Activated CD4-positive, alpha-beta T cell treated with anti-CD3 and anti-CD28 coated beads, Interleukin-2, amount 10 ng/mL, durations not matched to agents 24 days and 14 days (primary cell): ENCODE measurements around the gene CAPN8. TPM values are rescaled to one million over a fixed set of nuclear protein-coding genes. Genes with fewer than 3 reads are reported as not detected.
A peak's percentile ranks its signal among the peaks of the same experiment; 100 is the strongest.

Experiments used
- DNase-seq: peaks from one replicate; pipeline ENCODE4 v3.0.0; 2022
- H3K27ac Mint-ChIP-seq: one replicate; pipeline ENCODE4 v1.8.0; 2022; ENCODE audit warnings: mild to moderate bottlenecking, mixed read lengths
- H3K27me3 Mint-ChIP-seq: one replicate; pipeline ENCODE4 v1.8.0; 2022; ENCODE audit warnings: mixed read lengths
- H3K36me3 Mint-ChIP-seq: one replicate; pipeline ENCODE4 v1.8.0; 2022; ENCODE audit warnings: low read depth, mild to moderate bottlenecking, mixed read lengths
- H3K4me1 Mint-ChIP-seq: one replicate; pipeline ENCODE4 v1.8.0; 2021; ENCODE audit warnings: mixed read lengths
- H3K4me3 Mint-ChIP-seq: one replicate; pipeline ENCODE4 v1.8.0; 2022; ENCODE audit warnings: mild to moderate bottlenecking, moderate library complexity, mixed read lengths
- H3K9me3 Mint-ChIP-seq: one replicate; pipeline ENCODE4 v1.8.0; 2021; ENCODE audit warnings: mixed read lengths
- intact Hi-C: fragments of 100-400 bp; cut with micrococcal nuclease; formaldehyde crosslinking; loops from one replicate; pipeline ENCODE4 v1.15.1; 2023
- total RNA-seq: library from RNA; stranded (reverse); gene quantifications from 2 replicates; pipeline ENCODE4 v1.2.3, GENCODE V29; 2022

CAPN8 gene
- total RNA-seq, 1 donor from 2014 or later: not detected

DNA sequence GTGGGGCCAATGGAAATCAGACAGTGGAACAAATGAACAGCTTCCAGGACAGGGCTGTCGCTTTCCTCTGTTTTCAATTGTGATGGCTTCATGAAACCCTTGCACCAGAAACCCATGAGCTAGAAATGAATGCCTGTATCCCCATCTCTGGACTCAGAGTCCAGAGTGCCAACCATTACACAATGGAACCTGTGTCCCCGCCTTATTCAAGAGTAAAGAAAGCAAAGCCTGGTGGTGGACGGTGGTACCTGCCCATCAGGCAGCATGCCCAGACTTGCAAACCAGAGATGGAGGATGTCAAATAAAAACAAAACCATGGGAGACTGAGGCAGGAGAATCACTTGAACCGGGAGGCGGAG lies 42.5 kb upstream of the CAPN8 start:
- peaks cover 10% of the 10 kb centered on the region for H3K27me3 Mint-ChIP-seq
- peaks cover 49% of the 10 kb centered on the region for H3K4me1 Mint-ChIP-seq
- no peaks in the 10 kb centered on the region for H3K36me3 Mint-ChIP-seq
- intact Hi-C loops: loop anchor here (10.0 kb wide), 2 partner anchors 477 to 727 kb away; partner anchors contain the start of genes DEGS1 and WDR26
- no peak for DNase-seq
- no peak overlapping the region for H3K4me3 Mint-ChIP-seq
- H3K9me3 Mint-ChIP-seq: no peaks in the 10 kb centered on the region
- H3K27ac Mint-ChIP-seq: peak overlapping the region; percentile 17

DNA sequence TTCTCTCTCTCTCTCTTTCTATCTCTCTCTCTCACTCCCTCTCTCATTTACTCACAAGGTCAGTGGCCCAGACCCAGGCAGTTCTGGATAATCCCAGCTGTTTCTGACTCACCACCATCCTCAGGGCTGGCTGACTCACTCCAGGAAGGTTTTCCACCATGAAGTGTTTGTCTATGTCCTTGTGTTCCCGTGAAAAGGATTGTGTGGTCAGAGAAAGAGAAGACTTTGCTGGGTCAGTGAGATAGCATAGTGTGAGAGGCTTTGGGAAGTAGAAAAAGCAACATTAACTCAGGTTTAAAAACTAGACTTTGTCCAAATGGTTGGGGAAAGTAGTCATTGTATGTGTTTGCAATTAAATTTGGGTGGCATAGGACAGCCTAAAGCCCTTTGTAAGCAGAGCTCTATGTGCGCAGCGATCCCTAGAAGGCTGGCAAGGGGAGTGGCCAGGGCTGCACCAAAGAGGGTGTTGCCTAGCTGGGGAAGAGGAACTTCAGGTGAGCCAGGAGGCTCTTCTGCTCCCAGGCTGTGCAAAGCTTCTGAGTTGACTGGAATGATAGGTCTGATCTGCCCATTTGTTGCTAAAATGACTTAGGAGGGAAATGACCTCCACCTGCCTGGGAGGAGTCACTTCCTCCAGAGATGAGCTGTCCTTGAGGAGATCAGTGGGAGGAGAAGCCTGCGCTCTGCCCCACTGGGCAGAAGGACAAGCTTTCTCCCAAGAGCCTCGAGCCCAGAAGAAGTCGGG lies 41.9 kb upstream of the CAPN8 start:
- Mint-ChIP-seq H3K27ac (peak overlapping the region; percentile 17), H3K4me1 (peaks cover 53% of the 10 kb centered on the region)
- intact Hi-C loops: loop anchor here (10.0 kb wide), 2 partner anchors 477 to 727 kb away; partner anchors contain the start of genes DEGS1 and WDR26

DNA sequence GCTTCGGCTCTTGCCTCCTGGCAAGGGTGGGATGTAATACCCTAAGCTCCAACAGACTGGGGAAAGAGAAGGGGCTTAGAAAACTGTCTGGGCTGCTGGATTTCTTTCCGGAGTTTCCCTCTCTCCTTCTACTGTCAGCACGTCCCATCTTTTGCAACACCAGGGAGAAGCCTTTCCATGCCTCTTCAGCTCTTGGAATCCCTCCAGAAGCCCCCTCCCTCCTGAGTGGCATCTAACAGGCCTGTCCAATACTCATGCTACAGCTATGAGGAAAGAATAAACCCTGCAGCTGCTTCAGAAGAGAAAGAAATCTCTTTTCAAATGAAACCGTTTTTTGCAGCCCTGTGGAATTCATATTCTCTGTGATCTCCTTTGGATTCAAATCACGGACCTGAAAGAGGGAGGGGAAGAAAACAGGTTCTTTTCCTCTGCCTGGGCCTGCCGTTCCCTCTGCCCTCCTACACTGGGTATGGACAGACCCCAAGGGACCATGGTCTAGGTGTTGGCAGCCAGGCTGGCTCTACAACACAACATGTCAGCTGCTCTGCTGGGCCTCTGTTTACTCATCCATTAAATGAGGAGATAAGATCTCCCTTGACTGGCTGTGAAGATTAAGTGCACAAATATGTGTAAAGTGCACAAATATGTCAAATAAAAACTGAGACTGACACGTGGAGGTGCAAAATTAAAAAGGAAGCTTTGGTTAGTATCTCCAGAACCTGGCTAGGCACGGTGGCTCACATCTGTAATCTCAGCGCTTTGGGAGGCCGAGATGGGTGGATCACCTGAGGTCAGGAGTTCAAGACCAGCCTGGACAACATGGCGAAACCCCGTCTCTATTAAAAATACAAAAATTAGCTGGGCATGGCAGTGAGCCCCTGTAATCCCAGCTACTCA lies 40.8 kb upstream of the CAPN8 start:
- intact Hi-C loops: loop anchor here (10.0 kb wide), 2 partner anchors 478 to 728 kb away; partner anchors contain the start of genes DEGS1 and WDR26
- H3K27me3 Mint-ChIP-seq: peaks cover 10% of the 10 kb centered on the region

More for the DNA sequence above, 41.9 kb upstream of the CAPN8 start:
- DNase-seq: no peak
- no peaks in the 10 kb centered on the region for H3K9me3 Mint-ChIP-seq
- no peaks in the 10 kb centered on the region for H3K36me3 Mint-ChIP-seq
- no peak overlapping the region for H3K4me3 Mint-ChIP-seq
- peaks cover 10% of the 10 kb centered on the region for H3K27me3 Mint-ChIP-seq

DNA sequence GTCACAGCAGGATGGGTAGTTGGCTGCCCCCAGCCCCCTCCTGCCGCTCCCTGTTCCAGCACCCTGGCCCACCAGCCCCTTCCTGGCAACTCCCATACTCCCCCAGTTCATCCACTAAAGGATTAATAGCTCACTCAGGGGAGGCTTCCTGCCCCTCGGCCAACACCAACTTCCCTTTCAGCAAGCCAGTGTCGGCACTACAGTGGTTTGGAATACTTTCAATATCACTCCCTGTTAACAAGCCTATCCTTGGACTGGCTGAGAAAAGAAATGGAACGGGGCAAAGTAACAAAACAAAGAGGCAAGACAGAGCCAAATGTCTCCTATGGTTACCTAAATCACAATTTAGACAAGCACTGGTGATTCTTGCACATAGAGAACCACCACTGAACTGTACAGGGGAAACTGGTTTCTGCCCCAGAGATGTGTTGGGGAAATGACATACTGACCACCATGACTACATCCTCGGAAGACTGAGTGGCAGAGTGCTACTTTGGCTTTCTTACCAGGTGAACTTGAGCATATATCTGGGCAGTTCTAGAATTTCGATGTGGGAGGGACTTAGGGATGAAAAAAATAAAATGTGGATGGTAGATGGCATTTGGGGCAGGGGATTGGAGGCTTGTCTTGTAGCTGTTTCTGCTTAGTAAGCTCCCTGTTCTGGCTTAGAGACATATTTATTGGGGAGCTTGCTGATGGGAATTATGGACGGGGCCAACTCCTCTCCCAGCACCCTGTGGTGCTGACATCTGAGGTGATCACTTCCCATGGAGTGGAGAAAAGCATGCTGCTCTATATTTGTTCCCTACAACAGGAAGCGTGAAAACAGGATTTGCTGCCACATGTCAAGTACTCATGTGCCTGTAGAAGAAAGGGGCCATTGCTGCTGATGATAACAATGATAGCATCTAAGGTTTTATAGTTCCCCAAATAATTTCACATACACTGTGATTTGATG lies 39.7 kb upstream of the CAPN8 start:
- no peak for DNase-seq
- Mint-ChIP-seq H3K4me1 (peaks cover 59% of the 10 kb centered on the region), H3K27ac (peak overlapping the region; percentile 67), H3K4me3 (no peak overlapping the region), H3K9me3 (no peaks in the 10 kb centered on the region), H3K36me3 (no peaks in the 10 kb centered on the region), H3K27me3 (peaks cover 10% of the 10 kb centered on the region)
- intact Hi-C loops: loop anchor here (5.0 to 10.0 kb wide), 3 partner anchors 480 to 730 kb away; partner anchors contain the start of genes DEGS1, NVL and WDR26

More for the DNA sequence above, 40.8 kb upstream of the CAPN8 start:
- Mint-ChIP-seq H3K27ac (peak overlapping the region; percentile 45), H3K4me3 (no peak overlapping the region), H3K36me3 (no peaks in the 10 kb centered on the region), H3K4me1 (peaks cover 55% of the 10 kb centered on the region), H3K9me3 (no peaks in the 10 kb centered on the region)
- no peak for DNase-seq

DNA sequence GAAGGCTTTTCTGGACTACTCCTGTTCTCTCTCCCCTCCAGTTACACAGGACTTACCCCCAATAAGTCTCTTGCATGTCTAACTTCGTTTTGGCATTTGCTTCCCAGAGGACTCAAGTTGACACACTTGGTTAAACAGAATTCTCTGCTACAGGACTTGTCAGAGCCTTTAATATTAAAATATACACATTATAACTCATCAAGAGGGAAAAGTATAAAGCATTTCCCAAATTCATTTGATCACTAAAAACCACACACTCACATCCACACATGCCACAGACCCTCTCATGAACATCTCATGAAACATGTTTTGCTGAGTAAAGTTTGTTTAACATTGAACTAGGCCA lies 38.1 kb upstream of the CAPN8 start:
- no peaks in the 10 kb centered on the region for H3K36me3 Mint-ChIP-seq
- no peak overlapping the region for H3K4me3 Mint-ChIP-seq
- H3K27me3 Mint-ChIP-seq: peaks cover 7% of the 10 kb centered on the region
- peak overlapping the region; percentile 79 for H3K27ac Mint-ChIP-seq
- H3K4me1 Mint-ChIP-seq: peaks cover 60% of the 10 kb centered on the region
- H3K9me3 Mint-ChIP-seq: no peaks in the 10 kb centered on the region
- intact Hi-C loops: loop anchor here (1.0 to 10.0 kb wide), 6 partner anchors 9 to 731 kb away; partner anchors contain the start of genes CAPN2, DEGS1, NVL and WDR26
- no peak for DNase-seq

DNA sequence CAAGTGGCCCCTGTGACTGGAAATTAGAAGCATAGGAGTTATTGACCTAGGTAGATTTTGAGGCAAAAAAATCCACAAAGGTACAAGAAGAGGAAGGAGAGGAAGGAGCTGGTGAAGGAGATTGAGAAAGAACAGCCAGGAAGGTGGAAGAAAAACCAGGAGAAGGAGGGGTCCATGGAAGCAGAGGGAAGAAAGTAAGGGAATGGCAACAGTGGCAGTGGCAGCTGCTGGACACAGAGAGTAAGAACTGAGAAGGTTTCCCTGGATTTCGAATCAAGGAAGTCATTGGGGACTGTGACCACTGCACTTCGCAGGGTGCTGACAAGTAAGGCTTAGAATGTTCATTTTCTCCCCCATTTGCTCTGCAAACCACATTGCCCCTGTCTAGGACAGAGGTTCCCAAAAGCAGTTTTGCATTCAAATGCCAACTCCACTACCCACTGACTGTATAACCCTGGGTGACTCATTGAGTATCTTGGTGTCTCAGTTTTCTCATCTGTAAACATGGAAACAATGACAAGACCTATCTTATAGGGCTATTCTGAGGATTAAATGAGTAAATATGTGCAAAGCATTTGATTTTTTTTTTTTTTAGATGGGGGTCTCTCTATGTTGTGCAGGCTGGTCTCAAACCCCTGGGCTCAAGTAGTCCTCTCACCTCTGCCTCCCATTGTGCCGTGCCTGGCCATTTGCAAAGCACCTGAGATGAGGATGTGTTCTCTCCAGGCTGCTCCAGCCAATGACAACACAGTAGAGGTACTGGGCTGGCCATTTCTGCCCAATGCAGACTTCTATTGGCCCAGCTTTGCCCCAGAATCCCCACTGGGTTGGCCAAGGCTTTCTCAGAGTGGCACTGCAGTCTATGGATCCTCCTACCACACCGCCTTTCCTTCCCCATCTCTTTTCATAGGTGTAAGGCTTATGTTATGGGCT lies 37.5 kb upstream of the CAPN8 start:
- intact Hi-C loops: loop anchor here (1.0 to 10.0 kb wide), 6 partner anchors 9 to 732 kb away; partner anchors contain the start of genes CAPN2, DEGS1, NVL and WDR26
- peaks cover 59% of the 10 kb centered on the region for H3K4me1 Mint-ChIP-seq
- H3K9me3 Mint-ChIP-seq: no peaks in the 10 kb centered on the region
- no peak for DNase-seq
- peaks cover 4% of the 10 kb centered on the region for H3K27me3 Mint-ChIP-seq
- H3K4me3 Mint-ChIP-seq: peak overlapping the region; percentile 68
- H3K36me3 Mint-ChIP-seq: no peaks in the 10 kb centered on the region
- H3K27ac Mint-ChIP-seq: peak overlapping the region; percentile 79

DNA sequence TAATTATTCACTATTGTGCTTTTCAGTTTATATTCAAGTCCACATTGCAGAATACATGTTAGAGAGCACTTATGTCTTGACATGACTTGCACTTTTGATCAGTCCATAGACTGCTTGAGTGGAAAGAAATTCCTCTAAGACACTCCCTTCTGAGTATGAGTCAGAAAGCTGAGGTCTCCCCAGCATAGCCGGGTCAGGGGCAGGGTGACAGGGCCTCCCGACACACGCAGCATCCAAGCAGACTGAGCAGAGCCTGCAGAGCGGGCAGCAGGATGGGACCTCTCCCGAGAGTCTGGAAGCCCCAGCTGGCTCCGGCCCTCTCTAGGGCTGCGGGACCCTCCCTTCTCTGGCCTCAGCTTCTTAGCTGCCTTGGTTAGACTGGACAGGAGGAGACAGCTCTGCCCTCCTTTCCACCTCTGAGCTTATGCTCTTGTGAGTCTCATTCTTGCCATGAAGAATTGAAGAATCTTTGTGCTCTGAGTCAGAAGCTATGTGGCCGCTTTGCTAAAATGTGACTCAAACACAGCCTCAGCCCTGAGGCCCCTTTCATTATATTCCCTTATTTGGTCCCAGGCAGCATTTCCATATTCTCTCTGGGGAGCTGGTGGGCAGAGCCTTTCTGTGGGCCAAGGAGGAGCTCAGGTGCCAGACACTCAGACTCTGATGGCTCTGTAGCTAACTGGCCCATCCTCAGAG lies 35.6 kb upstream of the CAPN8 start:
- peaks cover 6% of the 10 kb centered on the region for H3K27me3 Mint-ChIP-seq
- no peak for DNase-seq
- intact Hi-C loops: loop anchor here (2.0 to 10.0 kb wide), 4 partner anchors 132 to 734 kb away; partner anchors contain the start of genes DEGS1, NVL and WDR26
- H3K9me3 Mint-ChIP-seq: no peaks in the 10 kb centered on the region
- peaks cover 51% of the 10 kb centered on the region for H3K4me1 Mint-ChIP-seq
- H3K27ac Mint-ChIP-seq: peak overlapping the region; percentile 91
- peak overlapping the region; percentile 67 for H3K4me3 Mint-ChIP-seq
- no peaks in the 10 kb centered on the region for H3K36me3 Mint-ChIP-seq

DNA sequence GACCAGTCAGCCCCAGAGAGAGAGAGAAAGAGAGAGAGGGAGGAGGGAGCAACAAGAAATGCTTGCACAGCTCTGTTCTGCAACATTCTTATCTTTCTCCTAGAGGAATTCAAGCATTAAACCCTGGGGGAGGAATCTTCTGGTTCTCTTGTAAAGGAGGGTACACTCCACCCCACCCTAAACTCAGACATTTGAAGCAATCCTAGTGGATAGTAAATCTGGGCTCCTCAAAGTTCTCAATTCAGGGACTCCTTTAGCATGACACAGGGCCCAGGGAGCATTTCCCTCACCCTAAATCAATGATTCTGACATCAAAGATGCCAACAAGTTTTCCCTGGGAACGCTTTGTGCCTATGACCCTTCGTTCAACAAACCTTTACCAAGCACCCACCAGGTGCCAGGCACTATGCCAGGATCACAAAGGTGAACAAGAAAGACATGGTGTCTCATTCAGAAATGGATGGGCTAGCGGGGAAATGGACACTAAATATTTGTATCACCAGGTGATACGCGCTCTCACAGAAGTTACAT lies 35.0 kb upstream of the CAPN8 start:
- Mint-ChIP-seq H3K27me3 (peaks cover 6% of the 10 kb centered on the region), H3K27ac (peak overlapping the region; percentile 91), H3K4me3 (peak overlapping the region; percentile 15), H3K36me3 (no peaks in the 10 kb centered on the region), H3K9me3 (no peaks in the 10 kb centered on the region), H3K4me1 (peaks cover 51% of the 10 kb centered on the region)
- intact Hi-C loops: loop anchor here (2.0 to 10.0 kb wide), 4 partner anchors 132 to 734 kb away; partner anchors contain the start of genes DEGS1, NVL and WDR26
- DNase-seq: no peak

DNA sequence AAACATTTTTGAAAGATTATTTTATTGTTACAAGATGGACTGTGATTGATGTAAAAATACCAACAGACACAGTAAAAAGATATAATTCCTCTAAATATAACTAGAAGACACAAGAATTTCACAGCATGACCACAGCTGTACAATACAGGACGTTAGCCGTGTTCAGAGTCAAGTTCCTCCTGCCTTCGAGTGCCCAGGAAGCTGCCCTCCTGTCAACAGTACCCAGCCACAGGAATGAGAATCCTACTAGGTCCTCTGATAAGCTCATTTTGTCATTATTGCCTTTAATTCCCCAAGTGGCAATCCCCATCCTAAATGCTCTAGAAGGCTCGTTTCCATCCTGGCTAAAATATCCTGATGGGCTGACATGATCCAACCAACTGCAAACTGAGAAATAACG lies 30.4 kb upstream of the CAPN8 start:
- Mint-ChIP-seq H3K27ac (no peak overlapping the region), H3K36me3 (no peaks in the 10 kb centered on the region), H3K4me3 (no peak overlapping the region), H3K27me3 (peaks cover 7% of the 10 kb centered on the region), H3K9me3 (no peaks in the 10 kb centered on the region), H3K4me1 (peaks cover 20% of the 10 kb centered on the region)
- intact Hi-C loops: loop anchor here (5.0 kb wide), 1 partner anchor 416 kb away; the partner anchor contains the start of gene FBXO28
- no peak for DNase-seq

DNA sequence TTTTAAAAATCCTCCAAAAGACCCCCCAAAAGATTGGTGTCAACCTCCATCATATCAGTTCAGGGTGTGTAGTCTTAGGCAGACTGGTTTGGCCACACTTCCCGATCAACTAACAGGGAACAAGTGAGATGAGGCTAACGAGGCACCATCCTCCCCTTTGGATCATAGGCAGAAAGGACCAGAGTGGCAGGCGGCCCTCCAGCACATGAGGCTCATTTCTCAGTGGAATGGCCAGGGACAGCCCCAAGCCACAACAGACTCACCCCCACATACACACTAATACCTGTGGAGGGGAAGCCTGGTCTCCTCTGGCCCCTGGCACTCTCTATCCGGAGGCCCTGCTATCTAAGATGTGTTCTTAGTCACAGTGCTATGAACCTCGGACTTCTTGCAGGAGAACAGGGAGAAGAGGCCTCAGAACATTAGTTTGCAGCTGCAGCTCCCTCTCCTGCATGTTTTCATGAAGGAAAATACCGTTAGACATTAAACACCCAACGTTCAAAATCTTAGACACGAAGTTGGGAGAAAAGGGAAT lies 29.6 kb upstream of the CAPN8 start:
- intact Hi-C loops: loop anchor here (5.0 kb wide), 1 partner anchor 417 kb away; the partner anchor contains the start of gene FBXO28
- no peak overlapping the region for H3K27ac Mint-ChIP-seq
- H3K27me3 Mint-ChIP-seq: peaks cover 7% of the 10 kb centered on the region
- H3K9me3 Mint-ChIP-seq: no peaks in the 10 kb centered on the region
- no peaks in the 10 kb centered on the region for H3K36me3 Mint-ChIP-seq
- H3K4me3 Mint-ChIP-seq: no peak overlapping the region
- DNase-seq: no peak
- H3K4me1 Mint-ChIP-seq: peaks cover 12% of the 10 kb centered on the region

DNA sequence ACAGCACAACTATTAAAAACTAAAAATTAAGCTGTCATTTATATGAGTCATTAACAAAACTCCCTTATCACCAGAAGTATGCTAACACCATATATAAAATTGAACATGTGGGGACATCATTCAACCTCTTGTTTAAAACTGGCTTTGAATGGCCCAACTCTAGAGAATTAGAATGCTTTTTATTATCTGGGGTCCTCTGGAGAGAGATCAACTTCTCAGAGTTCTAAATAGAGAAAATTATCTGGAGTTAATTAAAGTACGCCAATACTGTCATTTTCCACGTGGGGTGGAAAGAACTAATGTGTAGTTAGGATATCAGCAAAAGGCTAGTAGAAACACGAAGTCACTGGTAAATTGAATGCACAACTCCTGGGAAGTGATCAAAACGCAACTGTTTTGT lies 25.6 kb upstream of the CAPN8 start:
- peaks cover 15% of the 10 kb centered on the region for H3K27me3 Mint-ChIP-seq
- intact Hi-C loops: no loop called here
- H3K9me3 Mint-ChIP-seq: peaks cover 5% of the 10 kb centered on the region
- H3K36me3 Mint-ChIP-seq: no peaks in the 10 kb centered on the region
- no peak for DNase-seq
- no peak overlapping the region for H3K4me3 Mint-ChIP-seq
- H3K27ac Mint-ChIP-seq: no peak overlapping the region
- H3K4me1 Mint-ChIP-seq: no peaks in the 10 kb centered on the region
